ENCODE data around the gene SRGAP1.

The SRGAP1 gene

GRCh38 chr12:63843254-63843720 lies 1.2 kb upstream of the SRGAP1 start:
- H3K9me2 ChIP-seq (replicated peaks; ENCODE audit: insufficient read depth, low read length): no peaks in the 10 kb centered on the region
- peak overlapping the region; percentile 55; the same call in 1 of the 2 replicates for H3K9ac ChIP-seq (ENCODE audit: low read length)
- peaks cover under 1% of the 10 kb centered on the region; the same call in 1 of the 2 replicates for H3K4me1 ChIP-seq (ENCODE audit: low read length)
- DNase-seq: no peak
- no peaks in the 10 kb centered on the region for H3K27me3 ChIP-seq (replicated peaks; ENCODE audit: insufficient read depth, low read length)
- peaks cover 5% of the 10 kb centered on the region; the same call in 1 of the 2 replicates for H3F3A ChIP-seq (ENCODE audit: insufficient read depth, low read length)
- H3K4me3 ChIP-seq (ENCODE audit: low read length): peak overlapping the region; percentile 94
- no peaks in the 10 kb centered on the region for H4K20me1 ChIP-seq (ENCODE audit: insufficient read depth, low read length)
- TF ChIP-seq EZH2phosphoT487 (IDR thresholded peaks at IDR 0.05; ENCODE audit: low read length) (no peak), CTCF (IDR thresholded peaks at IDR 0.05; ENCODE audit: low read length) (no peak), EZH2 (optimal IDR thresholded peaks at IDR 0.05; ENCODE audit: low read depth, low read length) (no peak)
- peak overlapping the region; percentile 79; the same call in 1 of the 2 replicates for H2AFZ ChIP-seq (ENCODE audit: low read length)
- no peaks in the 10 kb centered on the region for H3K79me2 ChIP-seq (ENCODE audit: low read length)
- H3K4me2 ChIP-seq (ENCODE audit: low read depth, low read length): peak overlapping the region; percentile 89
- H3K36me3 ChIP-seq (replicated peaks; ENCODE audit: insufficient read depth, low read length): no peaks in the 10 kb centered on the region
- no peak overlapping the region for H3K27ac ChIP-seq (ENCODE audit: low read length)
- H3K9me3 ChIP-seq (replicated peaks; ENCODE audit: insufficient read depth, low read length): no peaks in the 10 kb centered on the region

GRCh38 chr12:63843721-63844390 lies 644 bp upstream of the SRGAP1 start:
- no peaks in the 10 kb centered on the region for H3K27me3 ChIP-seq (replicated peaks; ENCODE audit: insufficient read depth, low read length)
- H3K9me3 ChIP-seq (replicated peaks; ENCODE audit: insufficient read depth, low read length): no peaks in the 10 kb centered on the region
- no peaks in the 10 kb centered on the region for H3K4me1 ChIP-seq (ENCODE audit: low read length)
- H3K27ac ChIP-seq (ENCODE audit: low read length): no peak overlapping the region
- peak overlapping the region; percentile 94 for H3K4me3 ChIP-seq (ENCODE audit: low read length)
- no peak for TF ChIP-seq EZH2 (optimal IDR thresholded peaks at IDR 0.05; ENCODE audit: low read depth, low read length)
- peak; percentile 85 for TF ChIP-seq CTCF (IDR thresholded peaks at IDR 0.05; ENCODE audit: low read length)
- H3F3A ChIP-seq (ENCODE audit: insufficient read depth, low read length): no peaks in the 10 kb centered on the region
- no peaks in the 10 kb centered on the region for H3K9me2 ChIP-seq (replicated peaks; ENCODE audit: insufficient read depth, low read length)
- H3K36me3 ChIP-seq (replicated peaks; ENCODE audit: insufficient read depth, low read length): no peaks in the 10 kb centered on the region
- DNase-seq: peak; percentile 86
- H2AFZ ChIP-seq (ENCODE audit: low read length): peak overlapping the region; percentile 79
- H3K9ac ChIP-seq (ENCODE audit: low read length): peak overlapping the region; percentile 55; the same call in 1 of the 2 replicates
- no peaks in the 10 kb centered on the region for H3K79me2 ChIP-seq (ENCODE audit: low read length)
- no peaks in the 10 kb centered on the region for H4K20me1 ChIP-seq (ENCODE audit: insufficient read depth, low read length)
- peak overlapping the region; percentile 89 for H3K4me2 ChIP-seq (ENCODE audit: low read depth, low read length)

- Histone ChIP-seq H3K79me2 (ENCODE audit: low read length) (no peaks in the 10 kb centered on the region), H3K4me2 (ENCODE audit: low read depth, low read length) (no peak overlapping the region), H3K27ac (ENCODE audit: low read length) (no peak overlapping the region), H3K9me3 (replicated peaks; ENCODE audit: insufficient read depth, low read length) (no peaks in the 10 kb centered on the region), H4K20me1 (ENCODE audit: insufficient read depth, low read length) (no peaks in the 10 kb centered on the region), H3K9me2 (replicated peaks; ENCODE audit: insufficient read depth, low read length) (no peaks in the 10 kb centered on the region), H3K9ac (ENCODE audit: low read length) (no peak overlapping the region), H3K27me3 (replicated peaks; ENCODE audit: insufficient read depth, low read length) (no peaks in the 10 kb centered on the region), H3K36me3 (replicated peaks; ENCODE audit: insufficient read depth, low read length) (no peaks in the 10 kb centered on the region), H3F3A (ENCODE audit: insufficient read depth, low read length) (no peaks in the 10 kb centered on the region), H3K4me3 (ENCODE audit: low read length) (no peak overlapping the region), H2AFZ (ENCODE audit: low read length) (no peak overlapping the region), H3K4me1 (ENCODE audit: low read length) (no peaks in the 10 kb centered on the region)
- DNase-seq: no peak
- TF ChIP-seq EZH2phosphoT487 (IDR thresholded peaks at IDR 0.05; ENCODE audit: low read length): no peak
- no peak for TF ChIP-seq EZH2 (optimal IDR thresholded peaks at IDR 0.05; ENCODE audit: low read depth, low read length)
- no peak for TF ChIP-seq CTCF (IDR thresholded peaks at IDR 0.05; ENCODE audit: low read length)
Observed at GRCh38 chr12:63845726-63846125, 1.2 kb downstream of the SRGAP1 start.
